ENCODE results near the gene TIGD6. TPM values are rescaled to one million over a fixed set of nuclear protein-coding genes. Genes with fewer than 3 reads are reported as not detected.
A peak's percentile ranks its signal among the peaks of the same experiment; 100 is the strongest.

The TIGD6 gene
- total and polyA plus RNA-seq, 9 of the 15 experiments (the other 6 are each of a cell fraction or from before 2014, with no cell fraction given) = 1.8 to 6.3 (median 3.9) TPM

DNA sequence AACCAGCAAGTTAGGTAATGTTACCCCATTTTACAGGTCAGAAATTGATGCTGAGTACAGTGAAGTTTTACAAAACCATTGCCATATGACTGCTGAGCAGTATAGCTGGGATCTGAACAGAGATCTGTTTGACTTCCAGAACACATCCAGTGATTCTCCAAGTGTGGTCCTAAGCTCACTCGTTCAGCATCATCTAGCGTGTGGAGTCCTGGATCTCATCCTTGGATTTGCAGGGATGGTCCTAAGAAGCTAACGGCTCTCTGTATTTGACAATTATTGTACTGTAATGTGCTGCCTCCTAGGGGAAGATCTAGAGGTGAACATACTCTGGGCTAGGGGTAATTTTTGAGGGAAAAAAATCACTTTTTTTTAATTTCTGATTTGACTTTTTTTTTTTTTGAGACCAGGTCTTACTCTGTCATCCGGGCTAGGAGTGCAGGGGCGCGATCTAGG is 38.5 kb downstream of the TIGD6 start (continued):
- no peak for TF ChIP-seq ZKSCAN8 (CRISPR knock-in tag; IDR thresholded peaks at IDR 0.05)
- no peak for TF ChIP-seq ZFP36 (IDR thresholded peaks at IDR 0.05; ENCODE audit: low read depth, low read length, partially characterized antibody)
- TF ChIP-seq SMAD1 (IDR thresholded peaks at IDR 0.05; ENCODE audit: low read depth, low read length, partially characterized antibody) = no peak
- TF ChIP-seq, protein P1, sequence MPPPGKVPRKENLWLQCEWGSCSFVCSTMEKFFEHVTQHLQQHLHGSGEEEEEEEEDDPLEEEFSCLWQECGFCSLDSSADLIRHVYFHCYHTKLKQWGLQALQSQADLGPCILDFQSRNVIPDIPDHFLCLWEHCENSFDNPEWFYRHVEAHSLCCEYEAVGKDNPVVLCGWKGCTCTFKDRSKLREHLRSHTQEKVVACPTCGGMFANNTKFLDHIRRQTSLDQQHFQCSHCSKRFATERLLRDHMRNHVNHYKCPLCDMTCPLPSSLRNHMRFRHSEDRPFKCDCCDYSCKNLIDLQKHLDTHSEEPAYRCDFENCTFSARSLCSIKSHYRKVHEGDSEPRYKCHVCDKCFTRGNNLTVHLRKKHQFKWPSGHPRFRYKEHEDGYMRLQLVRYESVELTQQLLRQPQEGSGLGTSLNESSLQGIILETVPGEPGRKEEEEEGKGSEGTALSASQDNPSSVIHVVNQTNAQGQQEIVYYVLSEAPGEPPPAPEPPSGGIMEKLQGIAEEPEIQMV (tag; conservative IDR thresholded peaks at IDR 0.05; ENCODE audit: low read depth) = no peak
- TF ChIP-seq CBX5 (IDR thresholded peaks at IDR 0.05; ENCODE audit: borderline replicate concordance, low read depth) = no peak
- no peak for TF ChIP-seq COPS2 (conservative IDR thresholded peaks at IDR 0.05)
- no peak for TF ChIP-seq GATA2 (CRISPR knock-in tag; IDR thresholded peaks at IDR 0.05)
- no peak for TF ChIP-seq ZSCAN29 (IDR thresholded peaks at IDR 0.05)
- TF ChIP-seq PTBP1 (IDR thresholded peaks at IDR 0.05; ENCODE audit: low read depth, low read length) = no peak
- no peak for TF ChIP-seq IRF2 (CRISPR knock-in tag; IDR thresholded peaks at IDR 0.05)
- TF ChIP-seq JUND (IDR thresholded peaks at IDR 0.05; ENCODE audit: borderline replicate concordance, low read depth, low read length) = no peak
- no peak for TF ChIP-seq JUND (tag; IDR thresholded peaks at IDR 0.05; ENCODE audit: borderline replicate concordance, low read depth, low read length)
- TF ChIP-seq SMC3 (conservative IDR thresholded peaks at IDR 0.05; ENCODE audit: insufficient read depth, low read depth, low read length) = peak; percentile 45; the same call in 1 of the 2 replicates
- TF ChIP-seq CTBP1 (IDR thresholded peaks at IDR 0.05; ENCODE audit: borderline replicate concordance) = 0 out of 2 replicates have a peak, but pooled peaks have one; percentile 41
- no peak for TF ChIP-seq SRSF9 (IDR thresholded peaks at IDR 0.05; ENCODE audit: borderline replicate concordance, low read depth, low read length)
- no peak for TF ChIP-seq ZNF766 (CRISPR knock-in tag; conservative IDR thresholded peaks at IDR 0.05)
- TF ChIP-seq, protein P2, sequence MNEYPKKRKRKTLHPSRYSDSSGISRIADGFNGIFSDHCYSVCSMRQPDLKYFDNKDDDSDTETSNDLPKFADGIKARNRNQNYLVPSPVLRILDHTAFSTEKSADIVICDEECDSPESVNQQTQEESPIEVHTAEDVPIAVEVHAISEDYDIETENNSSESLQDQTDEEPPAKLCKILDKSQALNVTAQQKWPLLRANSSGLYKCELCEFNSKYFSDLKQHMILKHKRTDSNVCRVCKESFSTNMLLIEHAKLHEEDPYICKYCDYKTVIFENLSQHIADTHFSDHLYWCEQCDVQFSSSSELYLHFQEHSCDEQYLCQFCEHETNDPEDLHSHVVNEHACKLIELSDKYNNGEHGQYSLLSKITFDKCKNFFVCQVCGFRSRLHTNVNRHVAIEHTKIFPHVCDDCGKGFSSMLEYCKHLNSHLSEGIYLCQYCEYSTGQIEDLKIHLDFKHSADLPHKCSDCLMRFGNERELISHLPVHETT (CRISPR knock-in tag; conservative IDR thresholded peaks at IDR 0.05 in 1 of 2, IDR thresholded peaks at IDR 0.05 in 1 of 2) = no peak
- TF ChIP-seq NR1H2 (CRISPR knock-in tag; IDR thresholded peaks at IDR 0.05) = no peak
- TF ChIP-seq ZNF12 (CRISPR knock-in tag; IDR thresholded peaks at IDR 0.05) = no peak
- no peak for TF ChIP-seq ZNF696 (CRISPR knock-in tag; conservative IDR thresholded peaks at IDR 0.05)
